ENCODE results near the gene SDCBP2. TPM values are rescaled to one million over a fixed set of nuclear protein-coding genes. Genes with fewer than 3 reads are reported as not detected.

SDCBP2 gene
- total RNA-seq, 1 donor from 2014 or later: 4.0 TPM

DNA sequence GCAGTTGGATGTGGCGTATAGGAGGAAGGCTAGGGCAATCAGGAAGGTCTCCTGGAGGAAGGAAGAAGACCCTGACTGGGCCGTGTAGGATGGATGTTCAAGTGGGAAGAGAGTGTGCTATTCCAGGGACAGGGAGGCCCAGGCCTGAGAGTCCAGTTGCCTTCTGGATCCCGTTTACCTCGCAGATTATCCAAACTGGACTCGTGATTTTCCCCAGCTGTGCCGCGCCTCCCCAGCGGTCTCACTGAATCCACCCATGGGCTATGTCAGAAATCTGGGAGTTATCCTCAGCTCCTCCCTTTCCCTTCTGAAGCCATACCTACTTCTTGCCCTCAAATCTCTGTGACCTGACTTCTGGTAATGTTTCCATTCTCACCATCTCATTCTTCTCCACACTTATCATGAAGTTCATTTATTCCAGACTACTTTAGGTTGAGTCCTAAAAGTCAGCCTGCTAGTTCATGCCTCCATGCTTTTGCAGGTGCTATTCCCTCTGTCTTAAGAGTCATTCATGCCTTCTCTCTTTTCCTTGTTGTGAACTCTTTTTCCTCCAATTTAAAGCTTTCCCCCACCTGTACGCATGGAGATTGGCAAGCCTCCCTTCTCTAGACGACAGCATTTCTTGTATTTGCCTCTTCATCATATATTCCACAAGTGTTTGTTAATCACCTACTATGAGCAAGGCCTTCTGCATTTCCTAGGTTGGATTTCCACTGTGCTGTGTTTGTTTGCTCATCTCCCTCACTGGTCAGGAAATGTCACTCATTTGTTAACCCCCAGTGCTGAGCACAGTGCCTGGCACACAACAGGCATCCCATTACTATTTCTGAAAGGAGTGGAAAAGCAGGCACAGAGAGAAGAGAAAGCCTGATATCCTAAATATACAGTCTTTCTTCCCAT, 2.7 kb downstream of the SDCBP2 start:
- Mint-ChIP-seq H3K9me3 (ENCODE audit: unreplicated experiment) (peaks cover 9% of the 10 kb centered on the region), H3K4me1 (ENCODE audit: low read depth, unreplicated experiment) (peaks cover 24% of the 10 kb centered on the region), H3K4me3 (ENCODE audit: unreplicated experiment) (no peak overlapping the region), H3K36me3 (ENCODE audit: unreplicated experiment) (no peaks in the 10 kb centered on the region), H3K27ac (ENCODE audit: unreplicated experiment) (no peak overlapping the region), H3K27me3 (ENCODE audit: unreplicated experiment) (peaks cover 8% of the 10 kb centered on the region)
- no peak for DNase-seq
- TF ChIP-seq, protein P1, sequence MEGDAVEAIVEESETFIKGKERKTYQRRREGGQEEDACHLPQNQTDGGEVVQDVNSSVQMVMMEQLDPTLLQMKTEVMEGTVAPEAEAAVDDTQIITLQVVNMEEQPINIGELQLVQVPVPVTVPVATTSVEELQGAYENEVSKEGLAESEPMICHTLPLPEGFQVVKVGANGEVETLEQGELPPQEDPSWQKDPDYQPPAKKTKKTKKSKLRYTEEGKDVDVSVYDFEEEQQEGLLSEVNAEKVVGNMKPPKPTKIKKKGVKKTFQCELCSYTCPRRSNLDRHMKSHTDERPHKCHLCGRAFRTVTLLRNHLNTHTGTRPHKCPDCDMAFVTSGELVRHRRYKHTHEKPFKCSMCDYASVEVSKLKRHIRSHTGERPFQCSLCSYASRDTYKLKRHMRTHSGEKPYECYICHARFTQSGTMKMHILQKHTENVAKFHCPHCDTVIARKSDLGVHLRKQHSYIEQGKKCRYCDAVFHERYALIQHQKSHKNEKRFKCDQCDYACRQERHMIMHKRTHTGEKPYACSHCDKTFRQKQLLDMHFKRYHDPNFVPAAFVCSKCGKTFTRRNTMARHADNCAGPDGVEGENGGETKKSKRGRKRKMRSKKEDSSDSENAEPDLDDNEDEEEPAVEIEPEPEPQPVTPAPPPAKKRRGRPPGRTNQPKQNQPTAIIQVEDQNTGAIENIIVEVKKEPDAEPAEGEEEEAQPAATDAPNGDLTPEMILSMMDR (IDR thresholded peaks at IDR 0.05; ENCODE audit: partially characterized antibody, unreplicated experiment): no peak

DNA sequence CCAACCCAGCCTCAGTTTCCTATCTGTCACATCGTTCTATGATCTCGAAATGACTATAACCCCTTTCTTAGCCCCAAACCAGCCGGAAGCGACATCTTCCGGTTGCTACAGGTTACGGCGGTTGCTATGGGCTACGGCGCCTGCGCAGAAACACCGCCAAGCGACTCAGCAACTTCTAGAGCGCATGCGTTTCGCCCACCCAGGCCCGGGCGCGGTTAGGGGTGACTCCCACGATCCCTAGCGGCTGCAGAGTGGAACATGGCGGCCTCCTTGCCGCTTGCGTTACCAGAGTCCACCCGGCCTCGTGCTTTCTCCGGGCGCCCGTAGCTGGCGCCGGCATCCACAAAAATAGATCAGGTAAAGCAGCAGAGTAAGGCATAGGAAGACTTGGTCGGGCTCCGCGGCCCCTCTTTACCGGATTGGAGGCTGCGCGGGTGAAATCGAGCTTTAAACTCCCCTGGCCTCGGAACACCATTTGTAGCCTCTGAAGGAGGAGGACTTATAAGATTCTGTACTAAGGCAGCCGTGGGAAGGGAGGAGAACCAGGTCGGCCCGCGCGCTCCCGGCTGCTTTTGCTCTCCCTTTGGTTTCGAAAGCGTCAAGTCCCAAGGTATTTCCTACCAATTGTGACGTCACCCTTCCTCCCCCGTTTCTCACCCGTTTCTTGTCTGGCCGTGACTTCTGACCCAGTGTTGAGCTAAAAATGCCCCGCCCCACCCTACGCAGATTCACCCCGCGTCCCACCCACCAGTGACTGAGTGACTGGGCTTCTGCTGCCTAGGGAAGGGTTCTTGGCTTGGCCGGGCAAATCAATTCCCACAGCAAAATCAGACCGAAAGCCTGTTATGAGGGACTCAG, 3.5 kb downstream of the SDCBP2 start:
- Mint-ChIP-seq H3K27ac (ENCODE audit: unreplicated experiment) (no peak overlapping the region), H3K36me3 (ENCODE audit: unreplicated experiment) (no peaks in the 10 kb centered on the region), H3K9me3 (ENCODE audit: unreplicated experiment) (peaks cover 10% of the 10 kb centered on the region), H3K4me3 (ENCODE audit: unreplicated experiment) (no peak overlapping the region), H3K4me1 (ENCODE audit: low read depth, unreplicated experiment) (peaks cover 24% of the 10 kb centered on the region), H3K27me3 (ENCODE audit: unreplicated experiment) (peaks cover 7% of the 10 kb centered on the region)
- TF ChIP-seq, protein P1 (IDR thresholded peaks at IDR 0.05; ENCODE audit: partially characterized antibody, unreplicated experiment): no peak
- DNase-seq: peak; percentile 98

DNA sequence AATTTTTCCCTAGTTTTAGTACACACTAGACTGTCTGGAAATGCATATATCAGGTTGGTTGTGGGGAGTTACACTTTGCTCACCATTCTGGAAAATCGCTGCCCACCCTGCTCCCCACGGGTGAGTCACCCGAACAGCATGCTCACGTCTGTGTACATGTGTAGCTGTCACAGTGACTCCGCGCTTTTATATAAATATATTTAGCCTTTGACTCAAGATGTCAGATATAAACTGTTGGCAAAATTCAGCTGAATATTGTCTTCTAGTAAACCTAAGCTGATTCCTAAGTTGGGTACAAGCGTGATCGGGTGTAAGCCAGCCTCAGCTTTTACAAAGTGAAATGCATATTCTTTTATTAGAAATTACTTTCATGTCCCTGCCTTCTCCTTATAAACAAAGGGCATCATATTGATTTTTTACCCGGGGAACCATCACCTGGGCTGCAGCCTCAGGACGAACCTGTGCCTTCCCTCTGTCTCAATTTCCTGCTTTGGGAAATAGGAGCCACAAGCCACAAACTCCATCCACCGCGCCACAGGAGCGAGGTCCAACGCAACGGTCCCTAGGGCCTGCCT, 4.3 kb downstream of the SDCBP2 start:
- Mint-ChIP-seq H3K4me1 (ENCODE audit: low read depth, unreplicated experiment) (peaks cover 18% of the 10 kb centered on the region), H3K36me3 (ENCODE audit: unreplicated experiment) (no peaks in the 10 kb centered on the region), H3K27ac (ENCODE audit: unreplicated experiment) (no peak overlapping the region), H3K4me3 (ENCODE audit: unreplicated experiment) (no peak overlapping the region), H3K9me3 (ENCODE audit: unreplicated experiment) (peaks cover 10% of the 10 kb centered on the region), H3K27me3 (ENCODE audit: unreplicated experiment) (peaks cover 6% of the 10 kb centered on the region)
- TF ChIP-seq, protein P1 (IDR thresholded peaks at IDR 0.05; ENCODE audit: partially characterized antibody, unreplicated experiment): no peak
- no peak for DNase-seq

DNA sequence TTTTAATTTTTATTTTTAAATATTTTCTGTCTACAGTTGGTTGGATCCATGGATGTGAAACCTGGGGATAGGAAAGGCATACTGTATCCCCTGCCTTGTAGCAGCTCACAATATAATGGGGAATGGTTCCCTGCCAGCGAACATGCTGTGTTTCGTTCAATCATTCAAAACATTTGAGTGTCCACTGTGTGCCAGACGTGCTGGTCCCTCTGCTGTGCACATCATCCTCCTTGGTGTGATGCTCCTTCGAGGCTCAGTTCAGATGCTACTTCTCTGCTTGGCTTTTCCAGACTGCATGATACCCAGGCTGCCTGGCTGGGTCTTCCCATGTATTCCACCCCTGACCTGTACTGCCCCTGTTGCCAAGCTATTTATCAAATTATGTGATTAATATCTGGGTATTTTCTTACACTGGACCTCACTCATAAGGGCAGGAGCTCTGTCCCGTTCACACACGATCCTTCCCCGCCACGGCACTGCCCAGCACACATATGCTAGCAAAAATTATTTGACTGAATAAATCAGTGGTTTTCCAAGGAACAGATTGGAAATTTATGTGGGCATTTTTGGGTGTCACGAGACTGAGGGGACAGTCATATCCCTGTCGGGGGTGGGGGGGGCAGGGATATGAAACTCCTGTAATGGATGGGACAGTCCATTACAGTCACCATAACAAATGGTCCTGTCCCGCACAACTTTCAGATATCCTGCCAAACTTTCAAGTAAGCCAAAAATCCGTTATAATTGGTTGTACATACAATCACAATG, 4.9 kb downstream of the SDCBP2 start:
- Mint-ChIP-seq H3K27ac (ENCODE audit: unreplicated experiment) (no peak overlapping the region), H3K36me3 (ENCODE audit: unreplicated experiment) (no peaks in the 10 kb centered on the region), H3K4me3 (ENCODE audit: unreplicated experiment) (peak overlapping the region; percentile 9)

More for the DNA sequence above, 4.9 kb downstream of the SDCBP2 start:
- H3K27me3 Mint-ChIP-seq (ENCODE audit: unreplicated experiment): peaks cover 7% of the 10 kb centered on the region
- peaks cover 12% of the 10 kb centered on the region for H3K4me1 Mint-ChIP-seq (ENCODE audit: low read depth, unreplicated experiment)
- DNase-seq: no peak
- TF ChIP-seq, protein P1 (IDR thresholded peaks at IDR 0.05; ENCODE audit: partially characterized antibody, unreplicated experiment): no peak
- peaks cover 12% of the 10 kb centered on the region for H3K9me3 Mint-ChIP-seq (ENCODE audit: unreplicated experiment)
